A673 (cell line): ENCODE results near the gene FARP1.

Experiments used
- CTCF ChIP-seq: fragments of 300-800, 200-600 bp; sonication (generic); conservative IDR thresholded peaks from 2 replicates; pipeline ENCODE4 v1.5.1; 2017; ENCODE audit warnings: low read depth, mild to moderate bottlenecking, antibody characterized with exemption, low read length, moderate library complexity, mixed read lengths
- EZH2 ChIP-seq: fragments of 200-600 bp; sonication (generic); IDR thresholded peaks from 2 replicates; pipeline ENCODE4 v1.6.1; 2017; ENCODE audit warnings: borderline replicate concordance, low read depth, mild to moderate bottlenecking, mixed read lengths, antibody characterized with exemption, low read length; ENCODE audit not compliant: poor library complexity, severe bottlenecking

GRCh38 chr13:98141091-98141490 lies 1.8 kb upstream of the FARP1 start:
- TF ChIP-seq CTCF (no peak), EZH2 (no peak)
